HG02852 (cell line): Measurements from ENCODE around the gene LRRC32.

Experiments used
- ATAC-seq: cut with Tn5 transposase; IDR thresholded peaks from one replicate; pipeline ENCODE4 v1.9.1; 2021; ENCODE audit warnings: mild to moderate bottlenecking, moderate library complexity; ENCODE audit not compliant: unreplicated experiment

Gene LRRC32

DNA sequence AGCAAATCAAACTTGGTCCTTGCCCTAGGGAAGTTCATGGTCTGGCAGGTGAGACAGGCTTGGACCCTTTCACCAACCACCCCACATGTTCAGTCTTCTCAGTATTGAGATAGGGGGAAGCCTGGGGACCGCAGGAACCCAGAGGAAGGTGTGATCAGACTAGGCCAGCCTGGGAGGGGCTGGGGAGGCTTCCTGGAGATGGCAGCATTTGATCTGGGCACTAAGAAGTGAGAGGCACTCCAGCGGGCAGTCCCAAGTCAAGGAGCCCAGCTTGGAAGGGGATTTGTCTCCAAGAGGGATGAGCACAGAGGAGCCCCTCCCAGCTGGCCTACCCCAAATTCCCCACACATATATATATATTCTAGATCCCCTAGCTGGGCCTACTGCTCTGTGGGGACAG is 5.4 kb downstream of the LRRC32 start:
- no peak for ATAC-seq

DNA sequence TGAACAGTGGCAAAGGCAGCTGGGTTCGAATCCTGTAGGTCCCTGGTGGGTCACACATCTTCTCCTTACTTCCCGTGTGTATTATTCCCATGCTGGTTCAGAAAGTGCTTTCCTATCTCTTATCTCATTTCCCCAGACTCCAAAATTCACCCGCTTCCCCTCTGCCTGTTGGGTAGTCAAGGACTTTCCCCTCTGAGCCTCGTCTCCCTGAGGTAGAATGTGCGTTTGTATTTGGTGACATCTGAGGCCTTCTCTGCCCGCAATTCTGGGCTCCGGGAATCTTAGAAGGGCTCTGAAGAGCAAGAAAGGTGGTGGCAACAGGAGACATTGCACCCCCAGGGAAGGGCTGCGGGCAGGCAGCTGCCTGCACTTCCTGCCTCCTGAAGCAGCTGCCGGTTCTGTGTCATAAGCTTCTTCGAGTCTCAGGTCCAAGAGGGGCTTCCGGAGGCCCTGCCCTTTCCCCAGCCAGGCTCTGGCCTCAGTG is 5.9 kb downstream of the LRRC32 start:
- no peak for ATAC-seq

DNA sequence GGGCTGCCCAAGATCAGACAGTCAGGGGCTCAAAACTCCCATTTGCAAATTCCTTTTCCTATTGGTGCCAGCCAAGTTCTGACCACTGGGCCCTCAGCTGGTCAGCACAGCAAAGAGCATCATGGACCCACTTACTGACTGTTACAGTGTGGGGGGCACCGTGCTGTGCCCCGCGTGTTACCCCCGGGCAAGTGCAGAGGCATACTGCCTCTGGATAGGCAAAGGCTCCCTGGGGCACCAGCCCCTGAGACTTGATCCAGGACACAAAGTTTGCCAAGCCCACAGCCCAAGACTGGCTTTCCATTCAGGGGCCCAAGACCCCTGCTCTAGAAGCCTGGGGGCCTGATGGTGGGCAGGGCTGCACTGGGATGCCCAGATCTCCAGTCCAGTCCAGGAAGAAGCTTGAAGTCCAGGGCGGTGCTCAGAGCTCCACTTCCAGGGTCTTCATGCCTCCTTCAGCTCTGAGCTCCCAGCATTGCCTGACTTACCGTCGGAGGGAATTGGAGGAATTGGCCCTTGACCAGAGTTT is 6.6 kb downstream of the LRRC32 start:
- ATAC-seq = no peak

- ATAC-seq = no peak
Measured at GRCh38 chr11:76663486-76663810, 7.1 kb downstream of the LRRC32 start.

GRCh38 chr11:76662656-76663485 is 7.7 kb downstream of the LRRC32 start:
- ATAC-seq = no peak

GRCh38 chr11:76661834-76662434 is 8.6 kb downstream of the LRRC32 start:
- ATAC-seq = no peak

GRCh38 chr11:76661306-76661751 is 9.2 kb downstream of the LRRC32 start:
- ATAC-seq = no peak

- no peak for ATAC-seq
Measured at GRCh38 chr11:76660533-76661305, 9.8 kb downstream of the LRRC32 start.

GRCh38 chr11:76659672-76660532 is 10.6 kb downstream of the LRRC32 start:
- no peak for ATAC-seq

- no peak for ATAC-seq
Measured at GRCh38 chr11:76658651-76659650, 11.6 kb downstream of the LRRC32 start.

- ATAC-seq = no peak
Measured at GRCh38 chr11:76658231-76658630, 12.3 kb downstream of the LRRC32 start.

GRCh38 chr11:76657187-76658170 is 13.1 kb downstream of the LRRC32 start:
- no peak for ATAC-seq

DNA sequence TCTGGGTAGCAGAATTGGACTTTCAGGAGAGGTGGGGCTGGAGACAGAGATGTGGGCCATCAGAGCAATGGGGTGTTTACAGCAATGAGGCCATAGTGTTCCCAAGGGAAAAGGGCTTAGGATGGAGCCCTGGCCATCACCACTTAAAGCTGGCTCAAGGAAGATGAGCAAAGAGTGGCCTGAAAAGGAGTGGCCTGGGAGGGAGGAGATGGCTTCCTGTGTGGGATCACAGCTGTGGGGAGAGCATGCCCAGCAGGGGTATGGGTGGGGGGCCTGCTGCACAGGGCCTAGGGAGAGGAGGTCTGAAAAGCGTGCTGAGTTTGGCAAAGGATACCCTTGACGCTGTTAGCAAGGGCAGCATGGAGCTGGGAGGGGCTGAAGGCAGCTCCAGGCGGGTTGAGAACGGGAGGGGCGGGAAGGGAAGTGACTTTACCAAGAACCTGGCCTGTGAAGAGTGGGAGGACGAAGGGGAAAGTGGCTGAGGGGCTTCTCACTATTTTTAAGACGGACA is 13.9 kb downstream of the LRRC32 start:
- ATAC-seq = no peak

DNA sequence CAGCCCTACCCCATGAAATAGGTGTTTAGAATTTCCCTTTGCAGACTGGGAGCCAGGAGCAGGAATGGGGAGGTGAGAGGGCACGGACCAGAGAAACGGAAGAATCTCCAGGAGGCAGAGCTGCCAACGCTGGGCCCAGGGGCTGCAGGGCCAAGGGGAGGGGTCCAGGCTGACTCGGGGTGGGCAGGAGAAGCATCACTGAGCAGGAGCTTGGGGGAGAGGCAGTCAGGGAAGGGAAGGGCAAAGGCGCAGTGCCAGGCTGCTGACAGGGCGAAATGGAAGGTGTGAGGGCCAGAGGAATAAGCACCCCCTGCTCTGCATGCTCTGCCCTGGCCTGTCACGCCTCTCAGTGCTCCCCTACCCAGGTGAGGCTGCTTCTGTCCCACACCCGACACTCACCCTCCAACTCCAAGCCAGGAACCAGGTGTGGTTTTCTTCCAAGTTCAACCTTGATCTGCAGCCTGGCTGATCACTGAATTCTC is 14.5 kb downstream of the LRRC32 start:
- no peak for ATAC-seq

GRCh38 chr11:76655501-76656049 is 15.0 kb downstream of the LRRC32 start:
- no peak for ATAC-seq

- no peak for ATAC-seq
Measured at GRCh38 chr11:76654980-76655379, 15.6 kb downstream of the LRRC32 start.

DNA sequence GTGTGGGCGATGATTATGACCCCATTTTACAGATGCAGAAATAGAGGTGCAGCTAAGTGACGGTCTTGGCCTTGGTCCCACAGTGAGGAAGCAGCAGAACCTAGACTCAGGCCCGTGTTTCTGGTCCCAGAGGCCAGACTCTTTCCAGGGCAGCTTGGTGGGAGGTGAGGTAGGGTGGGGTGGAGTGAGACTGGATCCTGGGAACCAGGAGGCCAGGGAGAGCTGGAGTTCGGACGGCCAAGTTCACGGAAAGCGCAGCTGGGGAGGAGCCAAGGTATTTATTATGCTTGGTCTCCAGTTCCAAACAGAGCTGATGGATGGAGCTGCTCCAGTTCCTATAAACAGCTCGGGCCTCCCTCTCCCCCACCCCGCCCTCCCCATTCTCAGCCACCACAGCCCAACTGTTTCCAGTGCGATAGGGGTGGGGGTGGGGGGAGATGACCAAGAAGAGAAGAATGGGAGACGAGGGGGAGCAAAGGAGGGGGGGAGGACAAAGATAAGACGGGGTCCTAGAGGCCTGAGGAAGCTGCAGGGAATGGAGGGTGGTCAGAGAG is 16.2 kb downstream of the LRRC32 start:
- no peak for ATAC-seq
